H1 (cell line): Measurements from ENCODE around the gene GRM4. TPM values are rescaled to one million over a fixed set of nuclear protein-coding genes. Genes with fewer than 3 reads are reported as not detected.

ENCODE experiments used
- BRCA1 ChIP-seq: IDR thresholded peaks from 2 replicates; pipeline ENCODE4 v1.6.1; 2012; ENCODE audit warnings: low read depth, low read length, improper control_type of control experiment
- CTBP2 ChIP-seq: IDR thresholded peaks from 2 replicates; pipeline ENCODE4 v1.7.0; 2011; ENCODE audit warnings: borderline replicate concordance, mild to moderate bottlenecking, moderate library complexity, mixed read lengths, low read length; ENCODE audit not compliant: insufficient read depth, insufficient read length
- MAX ChIP-seq: IDR thresholded peaks from 2 replicates; pipeline ENCODE4 v1.6.1; 2012; ENCODE audit warnings: inconsistent platforms
- PHF8 ChIP-seq: fragments of 200-600 bp; sonication (generic); conservative IDR thresholded peaks from 2 replicates; pipeline ENCODE4 v1.7.1; 2012; ENCODE audit warnings: low read depth, mild to moderate bottlenecking, inconsistent platforms, low read length, moderate library complexity
- RBBP5 ChIP-seq: IDR thresholded peaks from 2 replicates; pipeline ENCODE4 v1.7.1; 2012; ENCODE audit warnings: low read depth, mild to moderate bottlenecking, inconsistent platforms, low read length, moderate library complexity, borderline replicate concordance
- RXRA ChIP-seq: IDR thresholded peaks from 2 replicates; pipeline ENCODE4 v1.6.1; 2011; ENCODE audit warnings: low read depth, mild to moderate bottlenecking, low read length, moderate library complexity; ENCODE audit not compliant: insufficient read depth
- SIRT6 ChIP-seq: IDR thresholded peaks from one replicate; pipeline ENCODE4 v1.7.1; 2012; ENCODE audit warnings: low read length, inconsistent platforms
- SIX5 ChIP-seq: IDR thresholded peaks from 2 replicates; pipeline ENCODE4 v1.6.1; 2011; ENCODE audit warnings: mild to moderate bottlenecking, low read depth, low read length
- SP1 ChIP-seq: IDR thresholded peaks from 2 replicates; pipeline ENCODE4 v1.6.1; 2011; ENCODE audit warnings: low read depth, low read length
- SP4 ChIP-seq: IDR thresholded peaks from 2 replicates; pipeline ENCODE4 v1.6.1; 2012; ENCODE audit warnings: low read length, inconsistent platforms
- TAF1 ChIP-seq: IDR thresholded peaks from 2 replicates; pipeline ENCODE4 v1.6.1; 2011; ENCODE audit warnings: mild to moderate bottlenecking, low read depth, low read length
- TEAD4 ChIP-seq: IDR thresholded peaks from 2 replicates; pipeline ENCODE4 v1.6.1; 2012; ENCODE audit warnings: low read depth, low read length, inconsistent platforms, mixed read lengths
- polyA plus RNA-seq, 7 experiments: library from polyadenylated mRNA; depleted of rRNA in 3 of 7; stranded (reverse) in 5 of 7; unstranded in 2 of 7; fragments of >200 nt in 5 of 7; fragments of 200-250 nt in 2 of 7; gene quantifications; 1 replicate in 5 of 7; 2 replicates in 1 of 7; 4 replicates in 1 of 7; pipeline versions ENCODE4 v1.2.1 to v1.2.3, GENCODE V29; 2011 to 2013; ENCODE audit warnings: missing spikeins in 2 of 7, mixed read lengths in 2 of 7
- total RNA-seq: library from RNA; stranded (reverse); fragmentation: NEBNext Ultra II Directional; extraction: Animal tissue kit (Norgen Biotek cat#: 25700); gene quantifications from 2 replicates; pipeline ENCODE4 v1.2.1, GENCODE V29; 2021
- TF ChIP-seq, protein P1 (sequence below): IDR thresholded peaks from 2 replicates; pipeline ENCODE4 v1.6.1; 2012; ENCODE audit warnings: inconsistent platforms

GRM4 gene
- total and polyA plus RNA-seq, 2 of the 8 experiments (the other 6 are each of a cell fraction or from before 2014, with no cell fraction given): 19.6 to 21.5 TPM

DNA sequence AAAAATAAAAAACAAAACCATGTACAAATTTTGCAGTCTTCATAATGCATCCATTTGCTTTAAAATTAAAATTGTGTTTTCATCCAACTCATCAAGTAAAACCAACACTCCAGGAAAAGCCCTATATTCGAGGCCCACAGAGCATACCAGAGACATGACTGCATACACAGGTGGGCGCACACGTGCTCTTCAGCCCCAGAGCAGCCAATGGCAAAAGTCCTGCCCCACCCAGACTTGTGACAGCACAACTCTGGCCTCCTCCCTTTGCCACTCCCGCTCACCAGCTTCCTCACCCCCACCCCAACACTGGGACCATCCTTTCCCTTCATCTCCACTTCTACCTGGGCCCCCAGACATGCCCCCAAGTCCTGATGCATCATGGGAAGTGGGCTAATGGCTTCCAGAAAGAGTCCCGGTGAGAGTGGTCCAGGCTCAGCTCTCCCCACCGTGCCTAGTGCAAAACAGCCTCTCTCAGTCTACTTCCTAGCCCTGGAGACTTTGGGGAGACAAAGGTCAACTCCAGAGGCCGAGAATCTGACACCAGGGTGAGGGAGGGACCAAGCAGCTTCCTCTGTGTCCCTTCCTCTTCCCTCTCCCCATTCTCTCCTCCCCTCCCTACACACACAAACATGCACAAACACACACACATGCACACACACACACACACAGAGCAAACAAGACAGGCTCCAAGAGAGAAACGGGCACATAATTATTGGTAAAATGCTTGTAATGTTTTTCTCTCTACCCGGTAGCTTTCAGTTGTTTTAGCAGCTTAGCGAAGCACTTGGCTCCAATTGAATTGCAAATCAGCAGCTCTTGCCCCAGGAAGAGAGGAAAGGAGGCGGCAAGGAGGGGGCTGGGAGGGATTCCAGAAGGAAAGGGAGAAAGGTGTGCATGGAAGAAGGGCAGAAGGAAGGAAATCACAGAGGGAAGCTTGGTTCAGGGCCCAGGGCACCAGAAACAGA, 14.3 kb downstream of the GRM4 start (continued):
- TF ChIP-seq, protein P1, sequence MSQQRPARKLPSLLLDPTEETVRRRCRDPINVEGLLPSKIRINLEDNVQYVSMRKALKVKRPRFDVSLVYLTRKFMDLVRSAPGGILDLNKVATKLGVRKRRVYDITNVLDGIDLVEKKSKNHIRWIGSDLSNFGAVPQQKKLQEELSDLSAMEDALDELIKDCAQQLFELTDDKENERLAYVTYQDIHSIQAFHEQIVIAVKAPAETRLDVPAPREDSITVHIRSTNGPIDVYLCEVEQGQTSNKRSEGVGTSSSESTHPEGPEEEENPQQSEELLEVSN: no peak; the same call in 1 of the 2 replicates
- TF ChIP-seq SP4: no peak
- peak; percentile 76 for TF ChIP-seq MAX
- TF ChIP-seq SP1: peak; percentile 28; the same call in 1 of the 2 replicates
- no peak for TF ChIP-seq BRCA1
- TF ChIP-seq PHF8: no peak
- no peak for TF ChIP-seq TEAD4
- TF ChIP-seq RXRA: no peak
- TF ChIP-seq SIX5: no peak
- TF ChIP-seq CTBP2: no peak
- TF ChIP-seq TAF1: no peak
- no peak; the same call in 1 of the 2 replicates for TF ChIP-seq RBBP5
- TF ChIP-seq SIRT6: no peak
